Endothelial cell of umbilical vein (primary cell): Measurements from ENCODE around the gene RELL1. TPM values are rescaled to one million over a fixed set of nuclear protein-coding genes. Genes with fewer than 3 reads are reported as not detected.

Experiments
- BruUV-seq: library from RNA; stranded (reverse); fragments of 400-500 nt; replicated peaks from 2 replicates; lab custom pipeline; 2021; lab: Mats Ljungman, UMichigan
- CTCF ChIA-PET: fragments of 300-600, 350-600 bp; sonication (Branson Sonifier 250); formaldehyde crosslinking; loops from one replicate; lab custom pipeline; 2021; ENCODE audit warnings: antibody characterized with exemption, inconsistent platforms; lab: Charles Lee
- POLR2A ChIA-PET: fragments of 300-600, 350-600 bp; sonication (Branson Sonifier 250); formaldehyde crosslinking; loops from one replicate; lab custom pipeline; 2021; ENCODE audit warnings: antibody characterized with exemption, inconsistent platforms; lab: Charles Lee
- DNase-seq: peaks from one replicate; pipeline ENCODE4 v3.0.0-alpha.2; 2011; ENCODE audit warnings: low read depth, low spot score
- FAIRE-seq: peaks from 2 replicates; lab custom pipeline; 2011; peaks lifted over from hg19 to GRCh38; lab: Jason Lieb, UNC
- H2AFZ ChIP-seq: 2 replicates; pipeline ENCODE4 v1.6.0; 2012; ENCODE audit warnings: low read depth, low read length, control low read depth, inconsistent platforms
- H3K27ac ChIP-seq: 2 replicates; pipeline ENCODE4 v1.5.1; 2011; ENCODE audit warnings: low read depth, mild to moderate bottlenecking, control low read depth, low read length, moderate library complexity; ENCODE audit not compliant: insufficient read depth
- H3K27me3 ChIP-seq, 2 experiments: 2 replicates each; pipeline versions ENCODE4 v1.6.0 to v1.6.1; 2011; ENCODE audit warnings: low read length in 2 of 2, mixed read lengths in 1 of 2; ENCODE audit not compliant: control insufficient read depth in 2 of 2, insufficient read depth in 2 of 2
- H3K36me3 ChIP-seq, 2 experiments: 2 replicates in 1 of 2; 3 replicates in 1 of 2; pipeline ENCODE4 v1.5.1; 2011; ENCODE audit warnings: low read length in 2 of 2, mild to moderate bottlenecking in 1 of 2, moderate library complexity in 1 of 2; ENCODE audit not compliant: control insufficient read depth in 2 of 2, insufficient read depth in 2 of 2; ENCODE audit errors: extremely low read depth in 1 of 2
- H3K4me1 ChIP-seq: 3 replicates; pipeline ENCODE4 v1.5.1; 2011; ENCODE audit warnings: mild to moderate bottlenecking, low read length; ENCODE audit not compliant: control insufficient read depth, insufficient read depth; ENCODE audit errors: extremely low read depth
- H3K4me2 ChIP-seq: 2 replicates; pipeline ENCODE4 v1.6.1; 2011; ENCODE audit warnings: low read length, control low read depth, mixed read lengths; ENCODE audit not compliant: insufficient read depth
- H3K4me3 ChIP-seq, 3 experiments: fragments of 200-600 bp in 1 of 3; sonication (generic), shearing (Covaris generic) in 1 of 3; replicated peaks in 1 of 3; 2 replicates each; pipeline ENCODE4 v1.5.1; 2011 to 2016; ENCODE audit warnings: control low read depth in 3 of 3, low read length in 3 of 3, mild to moderate bottlenecking in 2 of 3, inconsistent platforms in 1 of 3, low read depth in 1 of 3, moderate library complexity in 1 of 3; ENCODE audit not compliant: insufficient read depth in 1 of 3
- H3K79me2 ChIP-seq: 2 replicates; pipeline ENCODE4 v1.6.0; 2012; ENCODE audit warnings: low read length, inconsistent platforms; ENCODE audit not compliant: control insufficient read depth, insufficient read depth
- H3K9ac ChIP-seq: replicated peaks from 2 replicates; pipeline ENCODE3; 2011; ENCODE audit warnings: low read length, control low read depth; ENCODE audit not compliant: insufficient read depth; ENCODE audit errors: extremely low read depth
- H3K9me1 ChIP-seq: replicated peaks from 3 replicates; pipeline ENCODE4 v1.6.0; 2011; ENCODE audit warnings: mild to moderate bottlenecking, low read length; ENCODE audit not compliant: control insufficient read depth, insufficient read depth; ENCODE audit errors: extremely low read depth
- H3K9me3 ChIP-seq: replicated peaks from 2 replicates; pipeline ENCODE4 v1.5.1; 2012; ENCODE audit warnings: low read length, inconsistent platforms; ENCODE audit not compliant: control insufficient read depth, insufficient read depth
- H4K20me1 ChIP-seq: replicated peaks from 2 replicates; pipeline ENCODE3; 2011; ENCODE audit warnings: mild to moderate bottlenecking, low read length; ENCODE audit not compliant: control insufficient read depth, insufficient read depth; ENCODE audit errors: extremely low read depth
- CTCF ChIP-seq, 2 donors: IDR thresholded peaks; 1 replicate in 1 of 2; 2 replicates in 1 of 2; pipeline ENCODE4 v1.5.1; 2011; ENCODE audit warnings: low read length in 2 of 2, mild to moderate bottlenecking in 2 of 2, moderate library complexity in 2 of 2, control low read depth in 1 of 2, inconsistent platforms in 1 of 2, low read depth in 1 of 2; ENCODE audit not compliant: insufficient read depth in 1 of 2; ENCODE audit errors: extremely low read depth in 1 of 2
- EZH2 ChIP-seq: IDR thresholded peaks from 2 replicates; pipeline ENCODE4 v1.6.1; 2012; ENCODE audit warnings: borderline replicate concordance, low read depth, mild to moderate bottlenecking, moderate library complexity, low read length, inconsistent platforms; ENCODE audit not compliant: severe bottlenecking
- FOS ChIP-seq: IDR thresholded peaks from 2 replicates; pipeline ENCODE4 v1.6.1; 2011; ENCODE audit warnings: mild to moderate bottlenecking, low read length, moderate library complexity, borderline replicate concordance; ENCODE audit not compliant: insufficient read depth
- GATA2 ChIP-seq: IDR thresholded peaks from 2 replicates; pipeline ENCODE4 v1.7.0; 2011; ENCODE audit warnings: low read depth, mild to moderate bottlenecking, moderate library complexity, mixed read lengths, low read length; ENCODE audit not compliant: insufficient read length, insufficient read depth
- JUN ChIP-seq: IDR thresholded peaks from 2 replicates; pipeline ENCODE4 v1.6.1; 2011; ENCODE audit warnings: borderline replicate concordance, low read depth; ENCODE audit not compliant: insufficient read length, insufficient read depth
- MAX ChIP-seq: IDR thresholded peaks from 2 replicates; pipeline ENCODE4 v1.6.1; 2011; ENCODE audit not compliant: insufficient read depth, insufficient read length
- MYC ChIP-seq: IDR thresholded peaks from one replicate; pipeline ENCODE4 v1.6.1; 2011; ENCODE audit warnings: mild to moderate bottlenecking, low read depth, low read length
- POLR2A ChIP-seq: IDR thresholded peaks from 2 replicates; pipeline ENCODE4 v1.6.1; 2012; ENCODE audit warnings: low read depth, mild to moderate bottlenecking, control low read depth, low read length
- POLR2AphosphoS5 ChIP-seq: IDR thresholded peaks from 2 replicates; pipeline ENCODE4 v1.6.1; 2012; ENCODE audit warnings: low read depth, mild to moderate bottlenecking, control low read depth, low read length, moderate library complexity; ENCODE audit not compliant: insufficient read depth
- dilution Hi-C: fragments of 300-500 bp; cut with MboI; formaldehyde crosslinking; loops from one replicate; pipeline ENCODE4 v1.15.0; 2019; ENCODE audit warnings: low sequenced_read_pairs; ENCODE audit not compliant: extremely low pct_ligation_motif_present
- intact Hi-C: fragments of 100-400 bp; cut with micrococcal nuclease; formaldehyde crosslinking; loops from one replicate; pipeline ENCODE4 v1.10.0; 2022
- polyA plus RNA-seq, 4 experiments: library from polyadenylated mRNA; depleted of rRNA in 3 of 4; stranded (reverse) in 3 of 4; unstranded in 1 of 4; fragments of >200 nt; gene quantifications; 2 replicates each; pipeline versions ENCODE4 v1.2.1 to v1.2.3, GENCODE V29; 2011 to 2012; ENCODE audit warnings: missing spikeins in 1 of 4
- total RNA-seq: library from RNA; stranded (reverse); gene quantifications from 2 replicates; pipeline ENCODE4 v1.2.3, GENCODE V29; 2021

RELL1 gene
- total and polyA plus RNA-seq, 2 donors (not counting 3 experiments of a cell fraction or from before 2014, with no cell fraction given), result 20.8 to 91.7 TPM

- Histone ChIP-seq H3K4me2 (no peak overlapping the region), H2AFZ (no peak overlapping the region), H3K27ac (no peak overlapping the region), H3K4me1 (no peaks in the 10 kb centered on the region), H3K9me3 (no peaks in the 10 kb centered on the region), H3K79me2 (peaks cover 3% of the 10 kb centered on the region), H3K27me3 (no peaks in the 10 kb centered on the region), H3K4me3 (no peak overlapping the region), H3K36me3 (peaks cover 2% of the 10 kb centered on the region in 2 experiments), H4K20me1 (no peaks in the 10 kb centered on the region), H3K9ac (no peak overlapping the region), H3K9me1 (no peaks in the 10 kb centered on the region)
- DNase-seq (no peak), FAIRE-seq (no peak)
- dilution Hi-C loops (no loop called here), intact Hi-C loops (no loop called here)
- CTCF ChIA-PET, result interaction anchor here (3.3 kb wide), 1 partner anchor 12 kb away, joined by 17 read pairs; no protein-coding TSS in a partner anchor
- BruUV-seq, result no TSS peak
- POLR2A ChIA-PET, result no interaction called here
- no peak for TF ChIP-seq MAX
- no peak for TF ChIP-seq GATA2
- TF ChIP-seq FOS, result no peak
- no peak for TF ChIP-seq EZH2
- TF ChIP-seq MYC, result no peak
- TF ChIP-seq CTCF (IDR thresholded peaks at IDR 0.05; ENCODE audit: extremely low read depth in 1 of 2, insufficient read depth in 1 of 2, low read depth in 1 of 2, low read length in 2 of 2), result no peak
- no peak for TF ChIP-seq POLR2AphosphoS5
- no peak for TF ChIP-seq JUN
- no peak for TF ChIP-seq POLR2A
Measured at GRCh38 chr4:37615720-37616063, 70.5 kb downstream of the RELL1 start.
